ENCODE measurements around the gene TMCC2.

The TMCC2 gene

GRCh38 chr1:205255941-205256780 lies 28.4 kb downstream of the TMCC2 start:
- no peak overlapping the region for H3K27ac ChIP-seq (ENCODE audit: low read length)

DNA sequence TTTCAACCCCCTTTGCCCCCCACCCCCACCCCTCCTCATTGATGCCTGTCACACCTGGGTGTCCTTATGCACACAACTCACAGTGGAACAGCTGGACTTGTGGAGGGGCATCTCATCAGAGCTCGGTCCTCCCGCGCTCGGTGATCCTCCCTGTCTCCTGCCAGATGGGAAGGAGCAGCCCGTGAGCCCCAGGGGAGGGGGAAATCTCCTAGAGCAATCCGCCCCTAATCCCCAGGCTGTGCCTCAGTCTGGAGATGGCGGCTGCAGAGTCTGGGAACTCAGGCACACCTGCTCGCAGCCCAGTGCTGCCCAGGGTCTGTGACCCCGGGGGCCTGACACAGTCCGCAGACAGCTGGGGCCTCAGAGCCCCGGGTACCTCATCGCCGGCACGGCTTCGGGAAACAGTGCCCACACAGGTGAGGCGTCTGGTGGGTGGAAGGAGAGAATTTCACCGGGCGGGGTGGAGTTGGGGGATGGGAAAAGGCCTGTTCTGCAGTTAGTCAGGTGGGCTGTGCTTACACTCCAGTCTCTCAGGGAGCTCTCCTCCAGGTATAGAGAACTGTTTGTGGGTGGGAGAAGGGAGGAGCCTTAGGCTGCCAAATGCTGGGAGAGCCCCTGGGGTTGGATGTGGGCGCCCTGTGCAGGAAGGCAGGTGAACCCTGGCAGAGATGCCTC lies 29.3 kb downstream of the TMCC2 start:
- Histone ChIP-seq H3K4me1 (ENCODE audit: control insufficient read depth in 1 of 2, insufficient read depth in 2 of 2, low read length in 2 of 2) (peaks cover 15 to 46% of the 10 kb centered on the region in 2 donors), H3K36me3 (ENCODE audit: control insufficient read depth in 1 of 2, insufficient read depth in 2 of 2, low read length in 2 of 2) (no peaks in the 10 kb centered on the region), H3K27me3 (ENCODE audit: low read depth, low read length) (no peaks in the 10 kb centered on the region), H3K9me3 (ENCODE audit: control insufficient read depth in 1 of 2, low read length in 2 of 2) (no peaks in the 10 kb centered on the region), H3K27ac (ENCODE audit: low read length) (no peak overlapping the region), H3K4me3 (ENCODE audit: low read depth in 1 of 2, low read length in 2 of 2) (no peak overlapping the region)

More at GRCh38 chr1:205255941-205256780, 28.4 kb downstream of the TMCC2 start:
- H3K9me3 ChIP-seq (ENCODE audit: control insufficient read depth in 1 of 2, low read length in 2 of 2) = no peaks in the 10 kb centered on the region
- peaks cover 9 to 38% of the 10 kb centered on the region in 2 donors for H3K4me1 ChIP-seq (ENCODE audit: control insufficient read depth in 1 of 2, insufficient read depth in 2 of 2, low read length in 2 of 2)
- H3K27me3 ChIP-seq (ENCODE audit: low read depth, low read length) = no peaks in the 10 kb centered on the region
- no peak overlapping the region for H3K4me3 ChIP-seq (ENCODE audit: low read depth in 1 of 2, low read length in 2 of 2)
- H3K36me3 ChIP-seq (ENCODE audit: control insufficient read depth in 1 of 2, insufficient read depth in 2 of 2, low read length in 2 of 2) = no peaks in the 10 kb centered on the region

DNA sequence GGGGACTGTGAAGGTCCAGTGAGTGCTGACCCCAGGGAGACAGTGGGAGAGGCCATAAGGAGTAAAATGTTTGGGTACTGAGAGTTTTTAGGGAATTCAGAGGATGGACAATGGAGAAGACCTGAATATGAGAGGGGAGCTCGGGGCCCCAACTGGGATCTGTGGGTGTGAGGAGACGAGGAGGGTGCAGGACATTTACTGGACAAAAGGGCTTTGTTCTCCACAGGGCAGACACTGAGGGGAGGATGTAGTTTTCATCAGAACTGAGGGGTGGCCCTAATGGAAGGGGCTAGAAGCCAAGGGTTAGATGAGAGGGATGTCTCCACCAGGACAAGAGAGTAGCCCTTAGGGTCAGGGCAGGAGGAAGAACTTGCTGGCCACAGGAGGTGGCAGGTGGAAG lies 30.0 kb downstream of the TMCC2 start:
- H3K4me3 ChIP-seq (ENCODE audit: low read depth in 1 of 2, low read length in 2 of 2) = no peak overlapping the region
- H3K4me1 ChIP-seq (ENCODE audit: control insufficient read depth in 1 of 2, insufficient read depth in 2 of 2, low read length in 2 of 2) = peaks cover 16 to 50% of the 10 kb centered on the region in 2 donors
- H3K27me3 ChIP-seq (ENCODE audit: low read depth, low read length) = no peaks in the 10 kb centered on the region
- H3K9me3 ChIP-seq (ENCODE audit: control insufficient read depth in 1 of 2, low read length in 2 of 2) = no peaks in the 10 kb centered on the region
- H3K27ac ChIP-seq (ENCODE audit: low read length) = no peak overlapping the region
- H3K36me3 ChIP-seq (ENCODE audit: control insufficient read depth in 1 of 2, insufficient read depth in 2 of 2, low read length in 2 of 2) = no peaks in the 10 kb centered on the region

GRCh38 chr1:205258261-205258691 lies 30.5 kb downstream of the TMCC2 start:
- Histone ChIP-seq H3K36me3 (ENCODE audit: control insufficient read depth in 1 of 2, insufficient read depth in 2 of 2, low read length in 2 of 2) (no peaks in the 10 kb centered on the region), H3K4me1 (ENCODE audit: control insufficient read depth in 1 of 2, insufficient read depth in 2 of 2, low read length in 2 of 2) (peaks cover 16 to 50% of the 10 kb centered on the region in 2 donors), H3K27ac (ENCODE audit: low read length) (no peak overlapping the region), H3K4me3 (ENCODE audit: low read depth in 1 of 2, low read length in 2 of 2) (no peak overlapping the region), H3K9me3 (ENCODE audit: control insufficient read depth in 1 of 2, low read length in 2 of 2) (no peaks in the 10 kb centered on the region), H3K27me3 (ENCODE audit: low read depth, low read length) (no peaks in the 10 kb centered on the region)

GRCh38 chr1:205258719-205259118 lies 31.0 kb downstream of the TMCC2 start:
- Histone ChIP-seq H3K36me3 (ENCODE audit: control insufficient read depth in 1 of 2, insufficient read depth in 2 of 2, low read length in 2 of 2) (no peaks in the 10 kb centered on the region), H3K27ac (ENCODE audit: low read length) (no peak overlapping the region), H3K27me3 (ENCODE audit: low read depth, low read length) (no peaks in the 10 kb centered on the region), H3K4me1 (ENCODE audit: control insufficient read depth in 1 of 2, insufficient read depth in 2 of 2, low read length in 2 of 2) (peaks cover 16 to 50% of the 10 kb centered on the region in 2 donors), H3K9me3 (ENCODE audit: control insufficient read depth in 1 of 2, low read length in 2 of 2) (no peaks in the 10 kb centered on the region), H3K4me3 (ENCODE audit: low read depth in 1 of 2, low read length in 2 of 2) (no peak overlapping the region)

GRCh38 chr1:205259324-205259832 lies 31.6 kb downstream of the TMCC2 start:
- no peaks in the 10 kb centered on the region for H3K9me3 ChIP-seq (ENCODE audit: control insufficient read depth in 1 of 2, low read length in 2 of 2)
- peaks cover 16 to 50% of the 10 kb centered on the region in 2 donors for H3K4me1 ChIP-seq (ENCODE audit: control insufficient read depth in 1 of 2, insufficient read depth in 2 of 2, low read length in 2 of 2)
- H3K36me3 ChIP-seq (ENCODE audit: control insufficient read depth in 1 of 2, insufficient read depth in 2 of 2, low read length in 2 of 2) = no peaks in the 10 kb centered on the region
- no peak overlapping the region for H3K27ac ChIP-seq (ENCODE audit: low read length)
- H3K27me3 ChIP-seq (ENCODE audit: low read depth, low read length) = no peaks in the 10 kb centered on the region
- H3K4me3 ChIP-seq (ENCODE audit: low read depth in 1 of 2, low read length in 2 of 2) = no peak overlapping the region

DNA sequence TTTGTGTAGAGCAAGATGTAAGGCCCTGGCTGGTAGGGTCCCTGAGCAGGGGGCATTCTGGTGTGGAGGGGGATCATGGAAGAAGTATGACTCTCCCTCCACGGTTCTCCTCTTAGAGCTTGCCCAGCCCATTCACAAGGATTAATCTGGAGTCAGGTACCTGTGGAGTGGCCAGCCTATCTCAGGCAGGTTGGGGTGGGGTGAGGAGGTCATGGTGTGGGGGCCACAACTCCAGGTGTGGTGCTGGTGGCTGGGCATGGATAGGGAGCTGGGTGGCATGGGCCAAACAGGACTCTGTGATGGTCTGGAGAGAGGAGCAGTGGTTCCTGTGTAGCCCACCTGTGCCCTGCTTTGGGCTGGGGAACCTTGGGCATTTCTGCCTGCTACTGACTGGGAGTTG lies 32.3 kb downstream of the TMCC2 start:
- Histone ChIP-seq H3K4me1 (ENCODE audit: control insufficient read depth in 1 of 2, insufficient read depth in 2 of 2, low read length in 2 of 2) (peaks cover 16 to 50% of the 10 kb centered on the region in 2 donors), H3K27ac (ENCODE audit: low read length) (no peak overlapping the region)

DNA sequence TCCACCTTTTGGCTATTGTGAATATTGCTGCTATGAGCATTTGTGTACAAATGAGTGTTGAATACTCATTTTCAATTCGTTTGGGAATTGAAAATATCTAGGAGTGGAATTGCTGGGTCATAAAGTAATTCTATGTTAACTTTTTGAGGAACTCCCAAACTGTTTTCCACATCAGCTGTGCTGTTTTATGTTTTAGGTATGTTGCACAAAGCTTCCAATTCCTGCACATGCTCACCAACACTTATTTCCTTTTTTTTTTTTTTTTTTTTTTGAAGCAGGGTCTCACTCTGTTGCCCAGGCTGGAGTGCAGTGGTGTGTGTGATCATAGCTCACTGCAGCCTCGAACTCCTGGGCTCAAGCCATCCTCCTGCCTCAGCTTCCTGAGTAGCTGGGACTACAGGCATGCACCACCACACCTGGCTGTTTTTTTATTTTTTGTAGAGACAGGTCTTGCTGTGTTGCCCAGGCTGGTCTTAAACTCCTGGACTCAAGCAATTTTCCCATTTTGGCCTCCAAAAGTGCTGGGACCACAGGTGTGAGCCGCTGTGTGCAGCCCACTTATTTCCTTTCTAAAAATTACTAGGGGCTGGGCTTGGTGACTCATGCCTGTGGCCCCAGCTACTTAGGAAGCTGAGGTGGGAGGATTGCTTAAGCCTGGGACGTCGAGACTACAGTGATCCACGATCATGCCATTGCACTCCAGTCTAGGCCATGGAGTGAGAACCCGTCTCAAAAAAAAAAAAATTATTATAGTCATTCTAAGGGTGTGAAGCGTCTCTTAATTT lies 33.4 kb downstream of the TMCC2 start:
- H3K27ac ChIP-seq (ENCODE audit: low read length) = no peak overlapping the region
- no peaks in the 10 kb centered on the region for H3K27me3 ChIP-seq (ENCODE audit: low read depth, low read length)
- no peaks in the 10 kb centered on the region for H3K36me3 ChIP-seq (ENCODE audit: control insufficient read depth in 1 of 2, insufficient read depth in 2 of 2, low read length in 2 of 2)
- H3K4me1 ChIP-seq (ENCODE audit: control insufficient read depth in 1 of 2, insufficient read depth in 2 of 2, low read length in 2 of 2) = peaks cover 16 to 43% of the 10 kb centered on the region in 2 donors
- no peaks in the 10 kb centered on the region for H3K9me3 ChIP-seq (ENCODE audit: control insufficient read depth in 1 of 2, low read length in 2 of 2)
- no peak overlapping the region for H3K4me3 ChIP-seq (ENCODE audit: low read depth in 1 of 2, low read length in 2 of 2)

More for the DNA sequence above, 32.3 kb downstream of the TMCC2 start:
- H3K36me3 ChIP-seq (ENCODE audit: control insufficient read depth in 1 of 2, insufficient read depth in 2 of 2, low read length in 2 of 2) = no peaks in the 10 kb centered on the region
- H3K4me3 ChIP-seq (ENCODE audit: low read depth in 1 of 2, low read length in 2 of 2) = no peak overlapping the region
- no peaks in the 10 kb centered on the region for H3K9me3 ChIP-seq (ENCODE audit: control insufficient read depth in 1 of 2, low read length in 2 of 2)
- no peaks in the 10 kb centered on the region for H3K27me3 ChIP-seq (ENCODE audit: low read depth, low read length)

- no peaks in the 10 kb centered on the region for H3K36me3 ChIP-seq (ENCODE audit: control insufficient read depth in 1 of 2, insufficient read depth in 2 of 2, low read length in 2 of 2)
- H3K4me3 ChIP-seq (ENCODE audit: low read depth in 1 of 2, low read length in 2 of 2) = no peak overlapping the region
- H3K9me3 ChIP-seq (ENCODE audit: control insufficient read depth in 1 of 2, low read length in 2 of 2) = no peaks in the 10 kb centered on the region
- H3K27me3 ChIP-seq (ENCODE audit: low read depth, low read length) = no peaks in the 10 kb centered on the region
- peaks cover 13 to 38% of the 10 kb centered on the region in 2 donors for H3K4me1 ChIP-seq (ENCODE audit: control insufficient read depth in 1 of 2, insufficient read depth in 2 of 2, low read length in 2 of 2)
- no peak overlapping the region for H3K27ac ChIP-seq (ENCODE audit: low read length)
Measured at GRCh38 chr1:205261946-205262691, 34.4 kb downstream of the TMCC2 start.

GRCh38 chr1:205262731-205263171 lies 35.0 kb downstream of the TMCC2 start:
- no peaks in the 10 kb centered on the region for H3K9me3 ChIP-seq (ENCODE audit: control insufficient read depth in 1 of 2, low read length in 2 of 2)
- no peak overlapping the region for H3K4me3 ChIP-seq (ENCODE audit: low read depth in 1 of 2, low read length in 2 of 2)
- no peaks in the 10 kb centered on the region for H3K27me3 ChIP-seq (ENCODE audit: low read depth, low read length)
- peaks cover 13 to 35% of the 10 kb centered on the region in 2 donors for H3K4me1 ChIP-seq (ENCODE audit: control insufficient read depth in 1 of 2, insufficient read depth in 2 of 2, low read length in 2 of 2)
- no peak overlapping the region for H3K27ac ChIP-seq (ENCODE audit: low read length)
- no peaks in the 10 kb centered on the region for H3K36me3 ChIP-seq (ENCODE audit: control insufficient read depth in 1 of 2, insufficient read depth in 2 of 2, low read length in 2 of 2)
